ENCODE data around the gene CD4. TPM values are rescaled to one million over a fixed set of nuclear protein-coding genes. Genes with fewer than 3 reads are reported as not detected.
"Not testable (repeated sequence)": the region's sequence is repeated elsewhere in the genome, so short reads cannot be mapped to it uniquely, and the experiment has no call there.

CD4 gene
- total RNA-seq, 2 donors from 2014 or later: 1.6 to 8.6 TPM

GRCh38 chr12:6863033-6863432 is 73.7 kb downstream of the CD4 start:
- Histone ChIP-seq H3K27me3 (replicated peaks; ENCODE audit: insufficient read depth) (no peaks in the 10 kb centered on the region), H3K36me3 (peaks cover 9 to 23% of the 10 kb centered on the region in 2 donors), H3K27ac (no peak overlapping the region), H3K4me1 (replicated peaks) (no peaks in the 10 kb centered on the region), H3K4me3 (no peak overlapping the region), H3K9me3 (no peaks in the 10 kb centered on the region)
- intact Hi-C loops (cut with DNase I): no loop called here
- DNase-seq (ENCODE audit: low spot score): no peak
- TF ChIP-seq, protein P1, sequence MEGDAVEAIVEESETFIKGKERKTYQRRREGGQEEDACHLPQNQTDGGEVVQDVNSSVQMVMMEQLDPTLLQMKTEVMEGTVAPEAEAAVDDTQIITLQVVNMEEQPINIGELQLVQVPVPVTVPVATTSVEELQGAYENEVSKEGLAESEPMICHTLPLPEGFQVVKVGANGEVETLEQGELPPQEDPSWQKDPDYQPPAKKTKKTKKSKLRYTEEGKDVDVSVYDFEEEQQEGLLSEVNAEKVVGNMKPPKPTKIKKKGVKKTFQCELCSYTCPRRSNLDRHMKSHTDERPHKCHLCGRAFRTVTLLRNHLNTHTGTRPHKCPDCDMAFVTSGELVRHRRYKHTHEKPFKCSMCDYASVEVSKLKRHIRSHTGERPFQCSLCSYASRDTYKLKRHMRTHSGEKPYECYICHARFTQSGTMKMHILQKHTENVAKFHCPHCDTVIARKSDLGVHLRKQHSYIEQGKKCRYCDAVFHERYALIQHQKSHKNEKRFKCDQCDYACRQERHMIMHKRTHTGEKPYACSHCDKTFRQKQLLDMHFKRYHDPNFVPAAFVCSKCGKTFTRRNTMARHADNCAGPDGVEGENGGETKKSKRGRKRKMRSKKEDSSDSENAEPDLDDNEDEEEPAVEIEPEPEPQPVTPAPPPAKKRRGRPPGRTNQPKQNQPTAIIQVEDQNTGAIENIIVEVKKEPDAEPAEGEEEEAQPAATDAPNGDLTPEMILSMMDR (IDR thresholded peaks at IDR 0.05): no peak
- TF ChIP-seq POLR2A (IDR thresholded peaks at IDR 0.05) (no peak), POLR2AphosphoS5 (IDR thresholded peaks at IDR 0.05) (no peak)
- 90% methylated on average over 11 of the region's 11 CpGs for WGBS

DNA sequence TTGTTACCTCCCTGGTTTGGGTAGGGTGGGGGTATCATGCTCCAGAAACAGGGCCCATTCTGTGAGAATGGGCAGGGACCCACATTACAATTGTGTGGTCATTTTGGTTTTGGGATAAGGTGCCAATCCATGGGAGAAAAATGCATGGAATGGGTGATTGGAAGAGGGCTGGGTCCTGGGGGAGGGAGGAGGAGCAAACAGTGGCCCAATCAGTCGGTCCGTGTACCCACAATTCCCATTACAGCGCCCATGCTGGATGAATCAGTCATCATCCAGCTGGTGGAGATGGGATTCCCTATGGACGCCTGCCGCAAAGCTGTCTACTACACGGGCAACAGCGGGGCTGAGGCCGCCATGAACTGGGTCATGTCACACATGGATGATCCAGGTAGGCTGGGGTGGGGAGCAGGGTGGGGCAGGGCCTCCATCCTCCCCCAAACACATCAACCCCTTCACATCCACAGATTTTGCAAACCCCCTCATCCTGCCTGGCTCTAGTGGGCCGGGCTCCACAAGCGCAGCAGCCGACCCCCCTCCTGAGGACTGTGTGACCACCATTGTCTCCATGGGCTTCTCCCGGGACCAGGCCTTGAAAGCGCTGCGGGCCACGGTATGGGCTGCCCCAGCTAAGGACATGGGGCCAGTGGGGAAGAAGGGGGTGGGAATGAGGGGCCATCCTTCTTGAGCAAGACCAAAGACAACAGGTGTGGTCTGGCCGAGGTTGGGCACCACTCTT is 74.4 kb downstream of the CD4 start:
- Histone ChIP-seq H3K27ac (no peak overlapping the region), H3K4me3 (no peak overlapping the region), H3K9me3 (no peaks in the 10 kb centered on the region), H3K27me3 (replicated peaks; ENCODE audit: insufficient read depth) (no peaks in the 10 kb centered on the region), H3K36me3 (peaks cover 9 to 23% of the 10 kb centered on the region in 2 donors), H3K4me1 (replicated peaks) (peaks cover 6% of the 10 kb centered on the region)
- no peak for TF ChIP-seq POLR2A (IDR thresholded peaks at IDR 0.05)
- TF ChIP-seq POLR2AphosphoS5 (IDR thresholded peaks at IDR 0.05): no peak
- TF ChIP-seq, protein P1 (IDR thresholded peaks at IDR 0.05): no peak
- no peak for DNase-seq (ENCODE audit: low spot score)
- intact Hi-C loops (cut with DNase I): no loop called here
- 97% methylated on average over 16 of the region's 16 CpGs for WGBS

DNA sequence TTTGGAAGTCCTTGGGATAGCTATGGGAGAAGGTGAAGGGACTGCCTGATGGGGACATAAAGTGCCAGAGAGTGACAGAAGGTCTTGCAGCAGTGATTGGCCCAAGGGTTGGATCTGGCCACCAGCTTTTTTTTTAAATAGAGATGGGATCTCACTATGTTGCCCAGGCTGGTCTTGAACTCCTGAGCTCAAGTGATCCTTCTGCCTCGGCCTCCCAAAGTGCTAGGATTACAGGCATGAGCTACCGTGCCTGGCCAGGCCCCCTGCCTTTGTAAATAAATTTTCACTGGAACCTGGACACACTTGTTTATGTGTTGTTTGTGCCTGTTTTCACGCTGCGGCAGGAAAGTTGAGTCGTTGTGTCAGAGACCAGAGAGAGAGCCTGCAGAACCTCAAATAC is 76.0 kb downstream of the CD4 start:
- DNase-seq (ENCODE audit: low spot score); H3K4me3 ChIP-seq; intact Hi-C loops (cut with DNase I); H3K27me3 ChIP-seq (replicated peaks; ENCODE audit: insufficient read depth); H3K9me3 ChIP-seq; H3K27ac ChIP-seq: not testable (repeated sequence)
- WGBS: 83% methylated on average over 5 of the region's 5 CpGs
- H3K36me3 ChIP-seq: peaks cover 9 to 20% of the 10 kb centered on the region in 2 donors
- peaks cover 11% of the 10 kb centered on the region for H3K4me1 ChIP-seq (replicated peaks)

GRCh38 chr12:6866163-6866919 is 77.0 kb downstream of the CD4 start:
- H3K36me3 ChIP-seq: peaks cover 9 to 14% of the 10 kb centered on the region in 2 donors
- DNase-seq (ENCODE audit: low spot score): no peak

GRCh38 chr12:6866920-6867412 is 77.6 kb downstream of the CD4 start:
- Histone ChIP-seq H3K27me3 (replicated peaks; ENCODE audit: insufficient read depth) (no peaks in the 10 kb centered on the region), H3K9me3 (no peaks in the 10 kb centered on the region), H3K4me3 (peak overlapping the region; percentile 82 to 90), H3K4me1 (replicated peaks) (peaks cover 12% of the 10 kb centered on the region), H3K36me3 (peaks cover 8 to 9% of the 10 kb centered on the region in 2 donors), H3K27ac (peak overlapping the region; percentile 91 to 97)
- no peak for DNase-seq (ENCODE audit: low spot score)
- WGBS: 1% methylated on average over 30 of the region's 33 CpGs
- TF ChIP-seq POLR2A (IDR thresholded peaks at IDR 0.05) (no peak), POLR2AphosphoS5 (IDR thresholded peaks at IDR 0.05) (no peak)
- TF ChIP-seq, protein P1 (IDR thresholded peaks at IDR 0.05): no peak
- intact Hi-C loops (cut with DNase I): no loop called here

More at GRCh38 chr12:6866163-6866919, 77.0 kb downstream of the CD4 start:
- no peaks in the 10 kb centered on the region for H3K9me3 ChIP-seq
- H3K27me3 ChIP-seq (replicated peaks; ENCODE audit: insufficient read depth): no peaks in the 10 kb centered on the region
- H3K4me3 ChIP-seq: peak overlapping the region in 1 of 2 donors; percentile 82
- intact Hi-C loops (cut with DNase I): no loop called here
- H3K4me1 ChIP-seq (replicated peaks): peaks cover 11% of the 10 kb centered on the region
- WGBS: 68% methylated on average over 19 of the region's 19 CpGs
- H3K27ac ChIP-seq: peak overlapping the region; percentile 91 to 97
- TF ChIP-seq POLR2AphosphoS5 (IDR thresholded peaks at IDR 0.05): no peak
- TF ChIP-seq, protein P1 (IDR thresholded peaks at IDR 0.05): no peak
- no peak for TF ChIP-seq POLR2A (IDR thresholded peaks at IDR 0.05)
